A673 (cell line): ENCODE results near the gene PPP1R11. TPM values are rescaled to one million over a fixed set of nuclear protein-coding genes. Genes with fewer than 3 reads are reported as not detected.

Source experiments
- BruUV-seq: library from RNA; stranded (reverse); fragments of 400-500 nt; replicated peaks from 2 replicates; lab custom pipeline; 2021; lab: Mats Ljungman, UMichigan
- CTCF ChIA-PET: fragments of 300-600 bp; sonication (Branson Sonifier 250); formaldehyde crosslinking; loops from one replicate; lab custom pipeline; 2022; ENCODE audit warnings: antibody characterized with exemption; lab: Charles Lee
- POLR2A ChIA-PET: fragments of 300-600 bp; sonication (Branson Sonifier 250); formaldehyde crosslinking; loops from one replicate; lab custom pipeline; 2022; ENCODE audit warnings: antibody characterized with exemption; ENCODE audit not compliant: low non-redundant PET; lab: Charles Lee
- DNase-seq: peaks from one replicate; pipeline ENCODE4 v3.0.0-alpha.2; 2015; ENCODE audit warnings: low spot score
- H3K27ac ChIP-seq: fragments of 200-600 bp; sonication (generic); 2 replicates; pipeline ENCODE4 v1.5.1; 2016; ENCODE audit warnings: mixed run types, low read depth, mild to moderate bottlenecking, mixed read lengths, antibody characterized with exemption, low read length; ENCODE audit not compliant: poor library complexity, severe bottlenecking
- H3K27me3 ChIP-seq: fragments of 200-600 bp; sonication (generic); replicated peaks from 2 replicates; pipeline ENCODE4 v1.6.1; 2017; ENCODE audit warnings: mixed run types, low read depth, mild to moderate bottlenecking, mixed read lengths, antibody characterized with exemption, low read length; ENCODE audit not compliant: insufficient read depth, poor library complexity
- H3K36me3 ChIP-seq: fragments of 200-600 bp; sonication (generic); 2 replicates; pipeline ENCODE4 v1.6.1; 2016; ENCODE audit warnings: mixed run types, mild to moderate bottlenecking, mixed read lengths, antibody characterized with exemption, low read length; ENCODE audit not compliant: insufficient read depth, poor library complexity, severe bottlenecking
- H3K4me1 ChIP-seq: fragments of 200-600 bp; sonication (generic); 2 replicates; pipeline ENCODE4 v1.6.1; 2017; ENCODE audit warnings: mixed run types, mild to moderate bottlenecking, mixed read lengths, antibody characterized with exemption, low read length; ENCODE audit not compliant: insufficient read depth, poor library complexity, severe bottlenecking
- H3K4me3 ChIP-seq: fragments of 200-600 bp; sonication (generic); 2 replicates; pipeline ENCODE4 v1.5.1; 2016; ENCODE audit warnings: low read depth, mixed run types, mild to moderate bottlenecking, mixed read lengths, low read length; ENCODE audit not compliant: poor library complexity, severe bottlenecking
- H3K9me3 ChIP-seq: fragments of 200-600 bp; sonication (generic); 2 replicates; pipeline ENCODE4 v1.6.1; 2016; ENCODE audit warnings: mixed run types, low read depth, mild to moderate bottlenecking, mixed read lengths, antibody characterized with exemption, low read length; ENCODE audit not compliant: poor library complexity, severe bottlenecking
- CTCF ChIP-seq: fragments of 300-800, 200-600 bp; sonication (generic); conservative IDR thresholded peaks from 2 replicates; pipeline ENCODE4 v1.5.1; 2017; ENCODE audit warnings: low read depth, mild to moderate bottlenecking, antibody characterized with exemption, low read length, moderate library complexity, mixed read lengths
- EZH2 ChIP-seq: fragments of 200-600 bp; sonication (generic); IDR thresholded peaks from 2 replicates; pipeline ENCODE4 v1.6.1; 2017; ENCODE audit warnings: borderline replicate concordance, low read depth, mild to moderate bottlenecking, mixed read lengths, antibody characterized with exemption, low read length; ENCODE audit not compliant: poor library complexity, severe bottlenecking
- intact Hi-C: fragments of 100-400 bp; cut with micrococcal nuclease; formaldehyde crosslinking; loops from one replicate; pipeline ENCODE4 v1.10.0; 2022; ENCODE audit not compliant: unreplicated experiment
- total RNA-seq: library from RNA; stranded (reverse); gene quantifications from 2 replicates; pipeline ENCODE4 v1.2.3, GENCODE V29; 2021

Gene PPP1R11
- total RNA-seq, 1 experiment from 2014 or later: 46.2 TPM

- BruUV-seq: no TSS peak
- Histone ChIP-seq H3K4me3 (no peak overlapping the region), H3K27ac (no peak overlapping the region), H3K4me1 (peaks cover 18% of the 10 kb centered on the region), H3K36me3 (no peaks in the 10 kb centered on the region), H3K9me3 (no peaks in the 10 kb centered on the region), H3K27me3 (peaks cover 29% of the 10 kb centered on the region)
- intact Hi-C loops: loop anchor here (5.0 to 10.0 kb wide), 2 partner anchors 37 to 290 kb away; partner anchors contain the start of gene PPP1R11
- POLR2A ChIA-PET: no interaction called here
- TF ChIP-seq CTCF (no peak), EZH2 (no peak)
- no peak for DNase-seq
- CTCF ChIA-PET: interaction anchor here (0.6 to 2.6 kb wide), 2 partner anchors 27 to 266 kb away, joined by 3 to 47 read pairs; no protein-coding TSS in a partner anchor
Measured at GRCh38 chr6:30104661-30105060, 37.7 kb downstream of the PPP1R11 start.

- Histone ChIP-seq H3K36me3 (no peaks in the 10 kb centered on the region), H3K27ac (no peak overlapping the region), H3K4me3 (no peak overlapping the region), H3K4me1 (no peaks in the 10 kb centered on the region), H3K27me3 (peaks cover 53% of the 10 kb centered on the region), H3K9me3 (no peaks in the 10 kb centered on the region)
- DNase-seq: no peak
- ChIA-PET CTCF (interaction anchor here (0.7 to 1.2 kb wide), 2 partner anchors 8 to 23 kb away, joined by 3 to 4 read pairs; no protein-coding TSS in a partner anchor), POLR2A (no interaction called here)
- BruUV-seq: no TSS peak
- intact Hi-C loops: no loop called here
- TF ChIP-seq EZH2: peak; percentile 55
- TF ChIP-seq CTCF: no peak
Measured at GRCh38 chr6:30111266-30111856, 44.4 kb downstream of the PPP1R11 start.

DNA sequence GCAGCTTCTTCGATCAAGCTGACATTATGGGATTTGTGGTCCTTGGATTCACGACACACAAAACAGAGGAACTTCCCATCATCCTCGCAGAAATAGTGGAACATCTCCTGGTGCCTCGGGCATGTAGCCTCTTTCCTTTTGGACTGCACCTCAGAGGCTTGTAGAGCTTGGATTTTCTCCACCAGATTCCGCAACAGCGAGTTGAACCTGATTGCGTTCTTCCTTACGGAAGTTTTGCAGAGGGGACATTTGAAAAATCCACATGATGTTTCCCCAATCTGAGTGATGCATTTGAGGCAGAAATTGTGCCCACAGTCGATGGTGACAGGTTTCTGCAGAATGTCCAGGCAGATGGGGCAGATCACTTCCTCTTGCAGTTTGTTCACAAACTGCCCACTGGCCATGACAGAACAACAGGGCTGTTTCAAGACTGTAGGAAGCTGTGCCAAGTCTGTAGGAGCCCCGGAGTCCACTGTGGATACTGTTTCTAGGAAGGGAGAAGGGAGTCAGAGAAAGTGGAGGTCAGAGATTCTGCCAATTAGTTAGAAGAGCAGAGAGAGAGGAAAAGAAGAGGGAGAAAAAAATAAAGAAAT lies 45.5 kb downstream of the PPP1R11 start:
- POLR2A ChIA-PET: interaction anchor here (0.5 kb wide), 1 partner anchor 288 kb away, joined by 5 read pairs; no protein-coding TSS in a partner anchor
- H3K27me3 ChIP-seq: peaks cover 53% of the 10 kb centered on the region
- intact Hi-C loops: no loop called here

More for the DNA sequence above, 45.5 kb downstream of the PPP1R11 start:
- no peak overlapping the region for H3K4me3 ChIP-seq
- no peaks in the 10 kb centered on the region for H3K9me3 ChIP-seq
- no peaks in the 10 kb centered on the region for H3K36me3 ChIP-seq
- no TSS peak for BruUV-seq
- no peaks in the 10 kb centered on the region for H3K4me1 ChIP-seq
- no peak overlapping the region for H3K27ac ChIP-seq
- no peak for DNase-seq
- TF ChIP-seq EZH2 (no peak), CTCF (no peak)
- CTCF ChIA-PET: interaction anchor here (1.2 kb wide), 1 partner anchor 9 kb away, joined by 4 read pairs; no protein-coding TSS in a partner anchor
